CD4-positive, CD25-positive, alpha-beta regulatory T cell (primary cell): ENCODE results near the gene SNRPD3. TPM values are rescaled to one million over a fixed set of nuclear protein-coding genes. Genes with fewer than 3 reads are reported as not detected.

Experiments
- ATAC-seq, 2 donors: fragments of 150-1000 bp; cut with Tn5 transposase; one replicate each; pipeline ENCODE4 v1.10.0; 2021; ENCODE audit warnings: low read depth in 2 of 2, moderate number of reproducible peaks in 2 of 2, moderate library complexity in 1 of 2
- DNase-seq, 3 donors: peaks; one replicate each; pipeline versions ENCODE4 v3.0.0 to v3.0.0-alpha.2; 2012 to 2022; ENCODE audit warnings: mixed read lengths in 1 of 3
- H3K27ac ChIP-seq: one replicate; pipeline ENCODE4 v1.7.0; 2013; ENCODE audit warnings: mild to moderate bottlenecking, low read length; ENCODE audit not compliant: insufficient read depth, poor library complexity, severe bottlenecking
- H3K27me3 ChIP-seq: one replicate; pipeline ENCODE4 v1.7.0; 2013; ENCODE audit warnings: low read length; ENCODE audit not compliant: control insufficient read depth, insufficient read depth
- H3K36me3 ChIP-seq: one replicate; pipeline ENCODE4 v1.7.0; 2013; ENCODE audit warnings: mild to moderate bottlenecking, low read length, moderate library complexity; ENCODE audit not compliant: control insufficient read depth, insufficient read depth
- H3K4me1 ChIP-seq: 2 replicates; pipeline ENCODE4 v1.7.0; 2013; ENCODE audit warnings: mild to moderate bottlenecking, low read length; ENCODE audit not compliant: insufficient read depth, control insufficient read depth, poor library complexity, severe bottlenecking
- H3K4me3 ChIP-seq: one replicate; pipeline ENCODE4 v1.7.0; 2013; ENCODE audit warnings: low read depth, mild to moderate bottlenecking, low read length, moderate library complexity
- H3K9me3 ChIP-seq, 2 experiments: 1 replicate in 1 of 2; 2 replicates in 1 of 2; pipeline ENCODE4 v1.7.0; 2013; ENCODE audit warnings: low read length in 2 of 2, mild to moderate bottlenecking in 1 of 2, moderate library complexity in 1 of 2; ENCODE audit not compliant: control insufficient read depth in 2 of 2
- H3K27ac Mint-ChIP-seq, 3 donors: one replicate each; pipeline ENCODE4 v1.8.0; 2020 to 2022; ENCODE audit warnings: mild to moderate bottlenecking in 3 of 3, mixed read lengths in 3 of 3, moderate library complexity in 2 of 3
- H3K27me3 Mint-ChIP-seq: one replicate; pipeline ENCODE4 v1.8.0; 2022; ENCODE audit warnings: mild to moderate bottlenecking, mixed read lengths
- H3K36me3 Mint-ChIP-seq: one replicate; pipeline ENCODE4 v1.8.0; 2020; ENCODE audit warnings: mixed read lengths
- H3K4me1 Mint-ChIP-seq, 4 donors: one replicate each; pipeline ENCODE4 v1.8.0; 2020 to 2022; ENCODE audit warnings: mixed read lengths in 4 of 4, mild to moderate bottlenecking in 1 of 4
- H3K4me3 Mint-ChIP-seq, 4 donors: one replicate each; pipeline ENCODE4 v1.8.0; 2020 to 2022; ENCODE audit warnings: mild to moderate bottlenecking in 4 of 4, mixed read lengths in 4 of 4, moderate library complexity in 3 of 4
- H3K9me3 Mint-ChIP-seq, 7 donors: one replicate each; pipeline ENCODE4 v1.8.0; 2020 to 2022; ENCODE audit warnings: mixed read lengths in 7 of 7, mild to moderate bottlenecking in 3 of 7, moderate library complexity in 2 of 7
- polyA plus RNA-seq, 4 donors: library from polyadenylated mRNA; unstranded; fragments of 300-500 nt; fragmentation: Illumina TruSeq; gene quantifications; one replicate each; pipeline ENCODE4 v1.2.3, GENCODE V29; 2021
- total RNA-seq: library from RNA; stranded (reverse); gene quantifications from one replicate; pipeline ENCODE4 v1.2.3, GENCODE V29; 2022

Gene SNRPD3
- total and polyA plus RNA-seq, 5 donors from 2014 or later, result 41.0 to 101 (median 83.7) TPM

GRCh38 chr22:24563246-24563645 is 7.4 kb downstream of the SNRPD3 start:
- H3K9me3 Mint-ChIP-seq, result no peaks in the 10 kb centered on the region
- no peak overlapping the region for H3K27ac ChIP-seq
- ATAC-seq, result no peak
- no peak overlapping the region for H3K4me3 ChIP-seq
- no peaks in the 10 kb centered on the region for H3K27me3 Mint-ChIP-seq
- H3K9me3 ChIP-seq, result no peaks in the 10 kb centered on the region
- H3K27me3 ChIP-seq, result no peaks in the 10 kb centered on the region
- H3K27ac Mint-ChIP-seq, result no peak overlapping the region
- no peak for DNase-seq
- peaks cover 13 to 72% (median 41%) of the 10 kb centered on the region in 4 donors for H3K4me1 Mint-ChIP-seq
- H3K36me3 ChIP-seq, result peaks cover 63% of the 10 kb centered on the region
- H3K4me3 Mint-ChIP-seq, result no peak overlapping the region
- peaks cover 32% of the 10 kb centered on the region for H3K36me3 Mint-ChIP-seq
- H3K4me1 ChIP-seq, result peaks cover 19% of the 10 kb centered on the region

- Mint-ChIP-seq H3K9me3 (no peaks in the 10 kb centered on the region), H3K27ac (peak overlapping the region; percentile 5 to 79 (median 18)), H3K36me3 (peaks cover 22% of the 10 kb centered on the region), H3K4me1 (peaks cover 10 to 59% (median 30%) of the 10 kb centered on the region in 4 donors), H3K27me3 (no peaks in the 10 kb centered on the region), H3K4me3 (peak overlapping the region in 2 of 4 donors; percentile 13 to 19)
- DNase-seq (no peak), ATAC-seq (no peak)
- Histone ChIP-seq H3K36me3 (peaks cover 59% of the 10 kb centered on the region), H3K27ac (no peak overlapping the region), H3K9me3 (no peaks in the 10 kb centered on the region), H3K27me3 (no peaks in the 10 kb centered on the region), H3K4me3 (no peak overlapping the region), H3K4me1 (peaks cover 16% of the 10 kb centered on the region)
These were observed 8.7 kb downstream of the SNRPD3 start for GRCh38 chr22:24564376-24565058.

GRCh38 chr22:24565077-24565476 is 9.3 kb downstream of the SNRPD3 start:
- ATAC-seq, result no peak
- H3K36me3 Mint-ChIP-seq, result peaks cover 28% of the 10 kb centered on the region
- Histone ChIP-seq H3K27ac (no peak overlapping the region), H3K9me3 (no peaks in the 10 kb centered on the region), H3K4me1 (peaks cover 16% of the 10 kb centered on the region), H3K27me3 (no peaks in the 10 kb centered on the region), H3K36me3 (peaks cover 62% of the 10 kb centered on the region), H3K4me3 (no peak overlapping the region)
- no peak for DNase-seq
- H3K4me1 Mint-ChIP-seq, result peaks cover 10 to 55% (median 29%) of the 10 kb centered on the region in 4 donors
- no peaks in the 10 kb centered on the region for H3K9me3 Mint-ChIP-seq
- peak overlapping the region in 2 of 3 donors; percentile 18 to 71 for H3K27ac Mint-ChIP-seq
- no peaks in the 10 kb centered on the region for H3K27me3 Mint-ChIP-seq
- H3K4me3 Mint-ChIP-seq, result peak overlapping the region in 1 of 4 donors; percentile 25

GRCh38 chr22:24566899-24567511 is 11.2 kb downstream of the SNRPD3 start:
- H3K9me3 Mint-ChIP-seq, result no peaks in the 10 kb centered on the region
- peaks cover 10 to 46% (median 26%) of the 10 kb centered on the region in 4 donors for H3K4me1 Mint-ChIP-seq
- Histone ChIP-seq H3K9me3 (no peaks in the 10 kb centered on the region), H3K27ac (no peak overlapping the region), H3K4me1 (peaks cover 12% of the 10 kb centered on the region), H3K36me3 (peaks cover 69% of the 10 kb centered on the region), H3K27me3 (no peaks in the 10 kb centered on the region), H3K4me3 (no peak overlapping the region)
- peaks cover 30% of the 10 kb centered on the region for H3K36me3 Mint-ChIP-seq
- H3K4me3 Mint-ChIP-seq, result no peak overlapping the region
- no peak for DNase-seq
- peak overlapping the region in 2 of 3 donors; percentile 42 to 69 for H3K27ac Mint-ChIP-seq
- H3K27me3 Mint-ChIP-seq, result no peaks in the 10 kb centered on the region
- ATAC-seq, result no peak

- Histone ChIP-seq H3K27me3 (no peaks in the 10 kb centered on the region), H3K36me3 (peaks cover 71% of the 10 kb centered on the region), H3K9me3 (no peaks in the 10 kb centered on the region), H3K4me3 (no peak overlapping the region), H3K4me1 (peaks cover 12% of the 10 kb centered on the region), H3K27ac (no peak overlapping the region)
- no peaks in the 10 kb centered on the region for H3K27me3 Mint-ChIP-seq
- DNase-seq, result no peak
- H3K9me3 Mint-ChIP-seq, result no peaks in the 10 kb centered on the region
- ATAC-seq, result no peak
- H3K4me1 Mint-ChIP-seq, result peaks cover 10 to 43% (median 24%) of the 10 kb centered on the region in 4 donors
- peaks cover 32% of the 10 kb centered on the region for H3K36me3 Mint-ChIP-seq
- peak overlapping the region in 1 of 3 donors; percentile 69 for H3K27ac Mint-ChIP-seq
- H3K4me3 Mint-ChIP-seq, result no peak overlapping the region
These were observed 11.9 kb downstream of the SNRPD3 start for GRCh38 chr22:24567668-24568067.

DNA sequence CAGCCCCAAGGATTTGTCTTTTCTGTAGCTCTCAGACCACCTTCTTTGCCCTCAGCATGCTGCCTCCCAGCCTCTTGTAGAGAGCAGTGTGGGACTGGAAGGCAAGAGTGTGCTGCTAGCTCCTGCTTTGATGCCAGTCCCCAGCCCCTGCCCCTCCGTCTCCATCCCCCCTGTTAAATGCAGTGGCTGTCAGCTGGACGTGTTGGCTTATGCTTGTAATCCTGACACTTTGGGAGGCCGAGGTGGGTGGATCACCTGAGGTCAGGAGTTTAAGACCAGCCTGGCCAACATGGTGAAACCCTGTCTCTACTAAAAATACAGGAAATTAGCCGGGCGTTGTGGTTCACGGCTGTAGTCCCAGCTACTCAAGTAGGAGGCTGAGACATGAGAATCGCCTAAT is 15.5 kb downstream of the SNRPD3 start:
- Mint-ChIP-seq H3K4me1 (peaks cover 5 to 8% (median 6%) of the 10 kb centered on the region in 4 donors), H3K27ac (no peak overlapping the region), H3K9me3 (no peaks in the 10 kb centered on the region), H3K36me3 (peaks cover 45% of the 10 kb centered on the region), H3K4me3 (no peak overlapping the region), H3K27me3 (no peaks in the 10 kb centered on the region)
- Histone ChIP-seq H3K9me3 (no peaks in the 10 kb centered on the region), H3K36me3 (peaks cover 76% of the 10 kb centered on the region), H3K4me1 (no peaks in the 10 kb centered on the region), H3K4me3 (no peak overlapping the region), H3K27ac (no peak overlapping the region), H3K27me3 (no peaks in the 10 kb centered on the region)
- ATAC-seq (no peak), DNase-seq (no peak)

DNA sequence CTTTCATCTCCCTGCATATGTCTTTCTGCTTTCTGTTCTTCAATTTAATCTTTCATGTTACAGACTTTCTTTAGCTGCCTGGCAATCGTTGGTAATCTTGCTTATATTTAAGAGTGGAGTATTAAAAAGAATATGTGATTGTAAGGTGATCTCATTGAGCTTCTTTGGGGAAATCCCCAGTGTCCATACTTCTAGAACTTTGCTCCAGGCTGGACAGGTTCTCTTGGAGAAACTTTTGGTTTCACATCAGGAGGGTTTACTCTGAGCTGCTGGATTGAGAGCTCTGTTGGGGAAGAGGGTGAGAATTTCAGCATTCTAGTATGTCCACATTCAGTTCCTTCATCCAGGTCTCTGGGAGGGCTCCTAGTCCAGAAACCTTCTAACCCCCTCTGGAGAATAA is 21.0 kb downstream of the SNRPD3 start:
- H3K27ac ChIP-seq, result no peak overlapping the region
- no peaks in the 10 kb centered on the region for H3K27me3 Mint-ChIP-seq
- H3K9me3 Mint-ChIP-seq, result no peaks in the 10 kb centered on the region
- DNase-seq (no peak), ATAC-seq (no peak)
- no peaks in the 10 kb centered on the region for H3K9me3 ChIP-seq
- H3K27me3 ChIP-seq, result no peaks in the 10 kb centered on the region
- H3K36me3 ChIP-seq, result peaks cover 36% of the 10 kb centered on the region
- peaks cover 0 to 5% (median 5%) of the 10 kb centered on the region in 4 donors for H3K4me1 Mint-ChIP-seq
- peaks cover 31% of the 10 kb centered on the region for H3K36me3 Mint-ChIP-seq
- no peak overlapping the region for H3K4me3 ChIP-seq
- H3K27ac Mint-ChIP-seq, result peak overlapping the region in 1 of 3 donors; percentile 1
- no peak overlapping the region for H3K4me3 Mint-ChIP-seq
- H3K4me1 ChIP-seq, result no peaks in the 10 kb centered on the region
